Right cardiac atrium (tissue), 5 donors: ENCODE data around the gene MX2. TPM values are rescaled to one million over a fixed set of nuclear protein-coding genes. Genes with fewer than 3 reads are reported as not detected.
A peak's percentile ranks its signal among the peaks of the same experiment; 100 is the strongest.

Experiments used
- ATAC-seq, 2 donors: fragments of 200-7000 bp; cut with Tn5 transposase; one replicate each; pipeline versions ENCODE4 v1.8.0 to v1.9.1; 2020; ENCODE audit warnings: moderate library complexity in 2 of 2, mild to moderate bottlenecking in 1 of 2
- DNase-seq, 3 donors: peaks; one replicate each; pipeline ENCODE4 v3.0.0-alpha.2; 2020
- H3K27ac ChIP-seq: one replicate; pipeline ENCODE4 v1.5.1; 2013; ENCODE audit warnings: mild to moderate bottlenecking, low read length, control low read depth, moderate library complexity
- H3K27me3 ChIP-seq: one replicate; pipeline ENCODE4 v1.6.1; 2013; ENCODE audit not compliant: control insufficient read depth, insufficient read depth
- H3K4me1 ChIP-seq: one replicate; pipeline ENCODE4 v1.6.1; 2013; ENCODE audit warnings: low read length; ENCODE audit not compliant: control insufficient read depth, insufficient read depth
- H3K4me3 ChIP-seq: one replicate; pipeline ENCODE4 v1.5.1; 2013; ENCODE audit warnings: low read length, control low read depth
- H3K9me3 ChIP-seq: one replicate; pipeline ENCODE4 v1.6.1; 2013; ENCODE audit warnings: low read length; ENCODE audit not compliant: control insufficient read depth
- WGBS: extraction: QIAGEN DNeasy Blood & Tissue Kit; methylation state at CpG from one replicate; pipeline ENCODE4 v1.1.7; 2013; 5-methylcytosine and 5-hydroxymethylcytosine counted together
- intact Hi-C, 4 donors: fragments of 100-400 bp; cut with DNase I; formaldehyde crosslinking; loops; one replicate each; pipeline versions ENCODE4 v1.11.0 to v1.14.0; 2022 to 2023
- polyA plus RNA-seq: library from polyadenylated mRNA; stranded (reverse); fragments of 200-250 nt; gene quantifications from one replicate; pipeline ENCODE4 v1.2.3, GENCODE V29; 2013
- total RNA-seq, 4 donors: library from RNA; stranded (reverse); fragmentation: NEBNext Ultra II Directional; extraction: Animal tissue kit (Norgen Biotek cat#: 25700); gene quantifications; one replicate each; pipeline ENCODE4 v1.2.1, GENCODE V29; 2021
- donor health status: healthy with polysubstance abuse.
- donor health status: DM: no; HTN: yes; CAD: no.
- donor health status: DM: no; HTN: no; CAD: no.
- donor health status: DM: no; HTN: yes; CAD: no; lungs with severe emphysema.
- donor health status: DM: yes; HTN: yes; CAD: no.

Gene MX2
- total and polyA plus RNA-seq, 5 donors, result 5.5 to 13.1 (median 10.0) TPM

DNA sequence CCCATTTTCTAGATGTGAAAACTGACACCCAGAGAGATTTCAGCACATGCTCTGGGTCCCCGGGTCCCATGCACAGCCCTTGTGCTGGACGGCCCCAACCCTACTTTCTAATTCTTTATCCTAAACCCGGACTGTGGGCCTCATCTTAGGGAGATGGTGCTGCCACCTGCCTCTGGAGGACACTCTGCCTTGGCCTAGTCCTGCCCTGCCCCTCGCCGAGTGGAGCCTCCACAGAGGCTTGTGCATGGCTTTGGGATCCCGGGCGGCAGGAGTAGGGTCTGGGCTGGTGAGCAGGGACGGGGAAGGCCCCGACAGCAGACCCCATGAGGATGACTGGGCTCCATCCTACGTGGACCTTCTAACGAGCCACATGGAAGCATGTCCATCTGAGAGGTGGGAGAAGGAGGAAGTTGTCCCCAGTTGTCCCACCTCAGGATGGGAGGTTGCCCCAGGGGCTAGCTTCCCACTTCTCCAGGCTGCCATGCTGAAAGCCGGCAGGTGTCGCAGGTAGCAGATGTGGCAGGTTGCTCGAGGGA is 12.4 kb downstream of the MX2 start:
- Histone ChIP-seq H3K4me3 (no peak overlapping the region), H3K4me1 (no peaks in the 10 kb centered on the region), H3K9me3 (no peaks in the 10 kb centered on the region), H3K27me3 (no peaks in the 10 kb centered on the region), H3K27ac (no peak overlapping the region)
- peak in 1 of 3 donors; percentile 20 for DNase-seq
- 93% methylated on average over 14 of the region's 14 CpGs for WGBS
- ATAC-seq, result no peak
- intact Hi-C loops, result no loop called here

DNA sequence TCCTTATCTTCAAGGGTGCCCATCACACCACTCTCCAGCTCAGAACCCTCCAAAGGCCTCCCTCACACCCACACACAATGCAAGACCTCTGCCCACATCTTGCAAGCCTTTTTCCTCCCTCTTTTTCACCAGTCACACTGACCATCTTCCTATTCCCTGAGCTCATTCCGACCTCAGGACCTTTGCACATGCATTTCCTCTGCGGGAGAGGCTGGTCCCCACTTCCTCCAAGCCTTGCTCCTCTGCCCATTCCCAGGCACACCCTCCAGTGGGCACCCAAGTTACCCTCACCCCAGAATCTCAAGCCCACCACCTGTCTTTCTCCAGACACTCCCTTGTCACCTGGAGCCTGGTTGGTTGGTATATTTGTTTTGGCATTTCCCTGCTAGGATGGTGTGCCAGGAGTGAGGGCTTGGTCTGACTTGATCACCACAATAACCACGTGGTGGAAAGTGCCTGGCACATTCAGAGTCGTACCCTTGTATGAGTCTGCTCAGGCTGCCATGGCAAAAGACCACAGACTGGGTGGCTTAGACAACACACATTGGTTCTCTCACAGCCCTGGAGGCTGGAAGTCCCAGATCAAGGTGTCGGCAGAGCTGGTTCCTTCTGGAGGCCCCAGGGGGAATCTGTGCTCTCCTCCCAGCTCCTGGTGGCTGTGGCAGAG is 13.2 kb downstream of the MX2 start:
- Histone ChIP-seq H3K27ac (no peak overlapping the region), H3K4me1 (no peaks in the 10 kb centered on the region), H3K27me3 (no peaks in the 10 kb centered on the region), H3K9me3 (no peaks in the 10 kb centered on the region), H3K4me3 (no peak overlapping the region)
- 89% methylated on average over 5 of the region's 5 CpGs for WGBS
- DNase-seq (peak in 1 of 3 donors; percentile 3), ATAC-seq (no peak)
- intact Hi-C loops, result no loop called here

DNA sequence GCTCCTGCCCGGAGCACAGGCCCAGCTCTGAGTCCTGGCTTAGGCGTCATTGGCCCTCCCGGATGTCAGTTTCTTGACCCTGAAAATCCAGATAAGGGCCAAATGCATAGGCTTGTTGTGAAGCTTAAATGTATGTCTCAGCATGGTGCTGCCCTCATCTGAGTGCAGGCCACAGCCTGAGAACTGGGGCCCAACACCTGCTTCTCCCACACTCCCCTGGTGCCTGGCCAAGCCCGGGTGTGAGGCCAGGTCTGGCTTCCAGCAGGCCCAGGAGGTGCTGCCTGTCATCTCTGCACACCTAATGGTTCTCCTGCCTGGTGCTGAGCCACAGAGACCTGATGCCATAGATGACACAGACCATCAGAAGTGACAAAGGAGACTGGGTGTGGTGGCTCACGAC is 14.0 kb downstream of the MX2 start:
- Histone ChIP-seq H3K27me3 (no peaks in the 10 kb centered on the region), H3K27ac (no peak overlapping the region), H3K4me3 (no peak overlapping the region), H3K4me1 (no peaks in the 10 kb centered on the region), H3K9me3 (no peaks in the 10 kb centered on the region)
- no peak for ATAC-seq
- DNase-seq, result no peak
- WGBS, result 83% methylated on average over 5 of the region's 5 CpGs
- intact Hi-C loops, result no loop called here

DNA sequence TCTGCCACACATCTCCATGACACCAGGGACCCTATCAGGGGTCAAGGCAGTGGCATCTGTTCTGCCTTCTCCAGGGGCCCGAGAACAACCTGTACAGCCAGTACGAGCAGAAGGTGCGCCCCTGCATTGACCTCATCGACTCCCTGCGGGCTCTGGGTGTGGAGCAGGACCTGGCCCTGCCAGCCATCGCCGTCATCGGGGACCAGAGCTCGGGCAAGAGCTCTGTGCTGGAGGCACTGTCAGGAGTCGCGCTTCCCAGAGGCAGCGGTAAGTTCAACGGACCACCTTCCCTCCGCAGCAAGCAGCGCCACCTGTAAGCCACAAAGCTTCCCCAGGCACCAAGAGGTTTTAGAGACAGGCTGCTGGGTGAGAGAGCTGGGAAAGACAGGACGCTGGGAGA is 15.9 kb downstream of the MX2 start:
- DNase-seq (peak in 1 of 3 donors; percentile 34), ATAC-seq (no peak)
- Histone ChIP-seq H3K27ac (no peak overlapping the region), H3K4me3 (no peak overlapping the region), H3K27me3 (no peaks in the 10 kb centered on the region), H3K9me3 (no peaks in the 10 kb centered on the region), H3K4me1 (no peaks in the 10 kb centered on the region)
- intact Hi-C loops, result no loop called here
- 88% methylated on average over 16 of the region's 16 CpGs for WGBS

DNA sequence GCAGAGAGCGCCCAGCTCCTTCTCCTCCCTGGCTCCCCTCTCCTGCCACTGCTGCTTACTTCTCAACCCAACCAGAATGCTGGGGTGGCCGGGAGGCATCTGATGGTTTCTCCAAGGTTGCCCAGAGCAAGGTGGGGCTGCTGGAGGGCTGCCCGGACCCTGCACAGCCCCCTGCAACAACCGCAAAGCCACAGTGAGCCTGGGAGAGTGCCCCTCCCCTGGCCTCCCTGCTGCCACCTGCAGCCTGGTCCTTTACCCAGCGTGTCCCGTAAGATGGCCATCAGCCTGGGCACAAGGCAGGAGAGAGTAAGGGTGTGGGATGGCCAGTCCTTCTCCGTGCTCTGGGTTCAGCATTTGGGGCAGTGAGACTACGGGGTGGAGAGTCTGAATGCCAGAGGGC is 17.0 kb downstream of the MX2 start:
- Histone ChIP-seq H3K27ac (no peak overlapping the region), H3K9me3 (no peaks in the 10 kb centered on the region), H3K4me1 (no peaks in the 10 kb centered on the region), H3K4me3 (no peak overlapping the region), H3K27me3 (no peaks in the 10 kb centered on the region)
- DNase-seq, result no peak
- ATAC-seq, result no peak
- 80% methylated on average over 8 of the region's 8 CpGs for WGBS
- intact Hi-C loops, result no loop called here

- DNase-seq (no peak), ATAC-seq (no peak)
- 91% methylated on average over 12 of the region's 12 CpGs for WGBS
- Histone ChIP-seq H3K4me1 (no peaks in the 10 kb centered on the region), H3K27me3 (no peaks in the 10 kb centered on the region), H3K9me3 (no peaks in the 10 kb centered on the region), H3K27ac (no peak overlapping the region), H3K4me3 (no peak overlapping the region)
- intact Hi-C loops, result no loop called here
Measured at GRCh38 chr21:41379901-41380300, 18.1 kb downstream of the MX2 start.

- ATAC-seq (no peak), DNase-seq (no peak)
- Histone ChIP-seq H3K27ac (no peak overlapping the region), H3K9me3 (no peaks in the 10 kb centered on the region), H3K27me3 (no peaks in the 10 kb centered on the region), H3K4me1 (no peaks in the 10 kb centered on the region), H3K4me3 (no peak overlapping the region)
- intact Hi-C loops, result no loop called here
Measured at GRCh38 chr21:41381731-41382130, 19.9 kb downstream of the MX2 start.

- DNase-seq (no peak), ATAC-seq (no peak)
- 80% methylated on average over 14 of the region's 14 CpGs for WGBS
- no peaks in the 10 kb centered on the region for H3K27me3 ChIP-seq
- no peak overlapping the region for H3K4me3 ChIP-seq
- H3K27ac ChIP-seq, result no peak overlapping the region
- intact Hi-C loops, result no loop called here
- H3K4me1 ChIP-seq, result no peaks in the 10 kb centered on the region
- no peaks in the 10 kb centered on the region for H3K9me3 ChIP-seq
Measured at GRCh38 chr21:41387042-41387819, 25.4 kb downstream of the MX2 start.

DNA sequence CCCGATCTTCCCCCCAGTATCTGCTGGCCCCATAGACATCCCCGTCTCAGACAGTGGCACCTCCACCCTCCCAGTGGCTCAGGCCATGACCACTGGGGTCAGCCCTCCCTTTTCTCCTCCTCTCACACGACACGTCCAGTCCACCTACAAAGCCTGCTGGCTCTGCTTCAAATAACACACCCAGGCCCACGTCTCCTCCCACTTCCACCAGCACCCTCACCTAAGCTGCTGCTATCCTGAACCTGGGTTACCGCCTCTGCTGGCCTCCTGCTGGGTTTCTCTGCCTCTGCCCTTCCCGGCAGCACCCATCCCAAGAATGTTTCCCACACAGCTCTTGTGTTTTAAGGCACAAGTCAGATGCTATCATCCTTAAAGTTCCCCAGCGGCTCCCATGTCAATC is 26.0 kb downstream of the MX2 start:
- DNase-seq (no peak), ATAC-seq (peak in 1 of 2 donors; percentile 23)
- H3K9me3 ChIP-seq, result no peaks in the 10 kb centered on the region
- 90% methylated on average over 8 of the region's 8 CpGs for WGBS
- no peaks in the 10 kb centered on the region for H3K4me1 ChIP-seq
- no peak overlapping the region for H3K27ac ChIP-seq
- H3K27me3 ChIP-seq, result no peaks in the 10 kb centered on the region
- intact Hi-C loops, result no loop called here
- H3K4me3 ChIP-seq, result no peak overlapping the region

DNA sequence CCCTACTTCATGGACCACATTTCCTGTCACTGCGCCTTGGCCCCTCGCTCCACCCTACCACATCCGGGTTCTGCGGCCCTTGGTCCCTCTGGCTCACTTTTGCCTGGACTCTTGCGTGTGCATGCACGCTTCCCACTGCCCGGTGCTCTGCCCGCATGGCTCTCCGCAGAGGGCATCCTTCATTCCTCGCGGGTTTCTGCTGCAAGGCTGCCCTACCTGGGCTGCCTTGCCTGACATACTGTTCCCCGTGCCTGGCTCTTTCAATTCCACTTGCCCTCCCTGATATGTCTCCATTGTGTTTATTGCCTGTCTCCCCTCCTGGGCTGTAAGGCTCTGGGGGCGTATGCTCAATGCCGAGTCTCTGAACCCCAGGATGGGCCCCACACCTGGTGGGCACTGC is 26.4 kb downstream of the MX2 start:
- Histone ChIP-seq H3K27ac (no peak overlapping the region), H3K4me3 (no peak overlapping the region), H3K9me3 (no peaks in the 10 kb centered on the region), H3K4me1 (no peaks in the 10 kb centered on the region), H3K27me3 (no peaks in the 10 kb centered on the region)
- ATAC-seq (no peak), DNase-seq (peak in 1 of 3 donors; percentile 32)
- intact Hi-C loops, result no loop called here
- WGBS, result 95% methylated on average over 14 of the region's 14 CpGs

GRCh38 chr21:41390043-41390639 is 28.3 kb downstream of the MX2 start:
- H3K27ac ChIP-seq, result no peak overlapping the region
- H3K4me1 ChIP-seq, result no peaks in the 10 kb centered on the region
- DNase-seq (peak in 1 of 3 donors; percentile 29), ATAC-seq (no peak)
- H3K4me3 ChIP-seq, result no peak overlapping the region
- H3K9me3 ChIP-seq, result no peaks in the 10 kb centered on the region
- WGBS, result 93% methylated on average over 17 of the region's 17 CpGs
- intact Hi-C loops, result no loop called here
- no peaks in the 10 kb centered on the region for H3K27me3 ChIP-seq
